Lower leg skin (tissue), 3 donors: ENCODE data around the gene ELMOD1.

ENCODE experiments used
- POLR2A ChIP-seq, 2 donors: fragments of 450-650 bp; IDR thresholded peaks; one replicate each; pipeline ENCODE4 v1.6.1; 2016 to 2017; ENCODE audit warnings: antibody characterized with exemption in 2 of 2, mild to moderate bottlenecking in 1 of 2, moderate library complexity in 1 of 2
- TF ChIP-seq, protein P1 (sequence below), 3 donors: fragments of 450-650 bp; IDR thresholded peaks; one replicate each; pipeline ENCODE4 v1.5.1; 2016; ENCODE audit warnings: antibody characterized with exemption in 3 of 3, mild to moderate bottlenecking in 3 of 3, moderate library complexity in 2 of 3

DNA sequence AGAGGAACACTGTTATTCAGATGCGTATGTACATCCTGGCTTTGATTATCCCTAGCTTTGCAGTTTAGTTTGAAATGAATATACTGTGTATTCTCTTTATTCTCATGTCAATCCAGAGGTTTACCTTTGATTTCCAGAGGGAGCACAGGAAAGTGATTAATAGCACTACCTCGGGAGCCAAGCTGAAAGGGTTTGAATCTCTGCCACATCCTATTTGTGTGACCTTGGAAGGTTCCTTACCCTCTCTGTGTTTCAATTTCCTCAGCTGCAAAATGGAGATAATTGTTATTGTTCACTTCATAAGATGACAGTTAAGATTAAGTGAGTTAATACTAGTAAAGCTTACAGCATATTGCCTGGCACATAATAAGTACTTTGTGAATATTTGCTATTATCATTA is 17.9 kb downstream of the ELMOD1 start:
- TF ChIP-seq, protein P1, sequence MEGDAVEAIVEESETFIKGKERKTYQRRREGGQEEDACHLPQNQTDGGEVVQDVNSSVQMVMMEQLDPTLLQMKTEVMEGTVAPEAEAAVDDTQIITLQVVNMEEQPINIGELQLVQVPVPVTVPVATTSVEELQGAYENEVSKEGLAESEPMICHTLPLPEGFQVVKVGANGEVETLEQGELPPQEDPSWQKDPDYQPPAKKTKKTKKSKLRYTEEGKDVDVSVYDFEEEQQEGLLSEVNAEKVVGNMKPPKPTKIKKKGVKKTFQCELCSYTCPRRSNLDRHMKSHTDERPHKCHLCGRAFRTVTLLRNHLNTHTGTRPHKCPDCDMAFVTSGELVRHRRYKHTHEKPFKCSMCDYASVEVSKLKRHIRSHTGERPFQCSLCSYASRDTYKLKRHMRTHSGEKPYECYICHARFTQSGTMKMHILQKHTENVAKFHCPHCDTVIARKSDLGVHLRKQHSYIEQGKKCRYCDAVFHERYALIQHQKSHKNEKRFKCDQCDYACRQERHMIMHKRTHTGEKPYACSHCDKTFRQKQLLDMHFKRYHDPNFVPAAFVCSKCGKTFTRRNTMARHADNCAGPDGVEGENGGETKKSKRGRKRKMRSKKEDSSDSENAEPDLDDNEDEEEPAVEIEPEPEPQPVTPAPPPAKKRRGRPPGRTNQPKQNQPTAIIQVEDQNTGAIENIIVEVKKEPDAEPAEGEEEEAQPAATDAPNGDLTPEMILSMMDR (IDR thresholded peaks at IDR 0.05) = no peak
- TF ChIP-seq POLR2A (IDR thresholded peaks at IDR 0.05) = no peak
